Fibroblast of villous mesenchyme (primary cell): ENCODE results near the gene ERVH48-1. TPM values are rescaled to one million over a fixed set of nuclear protein-coding genes. Genes with fewer than 3 reads are reported as not detected.
"Not testable (repeated sequence)": the region's sequence is repeated elsewhere in the genome, so short reads cannot be mapped to it uniquely, and the experiment has no call there.

Source experiments
- DNase-seq: peaks from one replicate; pipeline ENCODE4 v3.0.0-alpha.2; 2010; ENCODE audit warnings: low read depth
- H3K4me3 ChIP-seq: 2 replicates; pipeline ENCODE4 v1.5.1; 2011; ENCODE audit warnings: low read depth, mild to moderate bottlenecking, low read length
- total RNA-seq: library from RNA; depleted of rRNA; stranded (reverse); fragments of >200 nt; gene quantifications from 2 replicates; pipeline ENCODE4 v1.2.3, GENCODE V29; 2012
- TF ChIP-seq, protein P1 (sequence below): IDR thresholded peaks from 2 replicates; pipeline ENCODE4 v1.5.1; 2012; ENCODE audit warnings: low read depth, mild to moderate bottlenecking, low read length; ENCODE audit not compliant: insufficient read depth

The ERVH48-1 gene
- total RNA-seq, 1 donor, result not detected

DNA sequence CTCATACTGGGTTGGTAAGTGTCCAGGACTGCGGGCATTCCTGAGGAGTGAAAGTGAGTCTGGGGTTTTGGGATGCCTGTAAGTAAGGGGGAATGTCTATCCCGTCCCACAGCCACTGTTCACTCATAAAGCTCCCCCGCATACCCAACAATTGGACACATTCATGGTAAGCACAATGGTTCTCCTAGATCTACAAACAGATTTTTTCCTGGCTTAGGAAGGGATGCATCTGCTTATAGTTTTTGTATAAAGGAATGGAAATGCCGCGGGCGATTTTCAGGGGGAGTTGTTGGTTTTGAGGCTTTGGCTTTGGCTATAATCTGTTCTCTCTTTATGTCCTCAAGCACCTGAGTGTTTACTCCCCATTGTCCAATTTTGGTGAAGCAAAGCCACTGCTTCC lies 7.1 kb downstream of the ERVH48-1 start:
- TF ChIP-seq, protein P1, sequence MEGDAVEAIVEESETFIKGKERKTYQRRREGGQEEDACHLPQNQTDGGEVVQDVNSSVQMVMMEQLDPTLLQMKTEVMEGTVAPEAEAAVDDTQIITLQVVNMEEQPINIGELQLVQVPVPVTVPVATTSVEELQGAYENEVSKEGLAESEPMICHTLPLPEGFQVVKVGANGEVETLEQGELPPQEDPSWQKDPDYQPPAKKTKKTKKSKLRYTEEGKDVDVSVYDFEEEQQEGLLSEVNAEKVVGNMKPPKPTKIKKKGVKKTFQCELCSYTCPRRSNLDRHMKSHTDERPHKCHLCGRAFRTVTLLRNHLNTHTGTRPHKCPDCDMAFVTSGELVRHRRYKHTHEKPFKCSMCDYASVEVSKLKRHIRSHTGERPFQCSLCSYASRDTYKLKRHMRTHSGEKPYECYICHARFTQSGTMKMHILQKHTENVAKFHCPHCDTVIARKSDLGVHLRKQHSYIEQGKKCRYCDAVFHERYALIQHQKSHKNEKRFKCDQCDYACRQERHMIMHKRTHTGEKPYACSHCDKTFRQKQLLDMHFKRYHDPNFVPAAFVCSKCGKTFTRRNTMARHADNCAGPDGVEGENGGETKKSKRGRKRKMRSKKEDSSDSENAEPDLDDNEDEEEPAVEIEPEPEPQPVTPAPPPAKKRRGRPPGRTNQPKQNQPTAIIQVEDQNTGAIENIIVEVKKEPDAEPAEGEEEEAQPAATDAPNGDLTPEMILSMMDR, result no peak
- no peak overlapping the region for H3K4me3 ChIP-seq
- no peak for DNase-seq

DNA sequence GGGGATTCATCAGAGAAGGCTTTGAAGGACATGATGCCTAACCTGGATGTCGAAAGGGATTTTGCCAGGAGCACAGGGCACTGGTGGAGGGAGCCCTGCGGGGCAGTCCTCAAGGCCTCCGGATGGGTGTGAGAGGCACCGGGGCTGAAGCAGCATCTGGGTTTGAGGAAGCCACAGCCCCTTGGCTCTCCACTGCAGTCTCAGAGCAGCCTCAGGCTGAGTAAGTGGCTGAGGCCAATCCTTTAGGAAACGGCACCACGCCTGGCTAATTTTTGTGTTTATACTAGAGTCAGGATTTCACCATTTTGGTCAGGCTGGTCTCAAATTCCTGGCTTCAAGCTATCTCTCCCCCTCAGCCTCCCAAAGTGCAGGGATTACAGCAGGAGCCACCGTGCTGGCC lies 12.0 kb downstream of the ERVH48-1 start:
- DNase-seq, result peak; percentile 34

DNA sequence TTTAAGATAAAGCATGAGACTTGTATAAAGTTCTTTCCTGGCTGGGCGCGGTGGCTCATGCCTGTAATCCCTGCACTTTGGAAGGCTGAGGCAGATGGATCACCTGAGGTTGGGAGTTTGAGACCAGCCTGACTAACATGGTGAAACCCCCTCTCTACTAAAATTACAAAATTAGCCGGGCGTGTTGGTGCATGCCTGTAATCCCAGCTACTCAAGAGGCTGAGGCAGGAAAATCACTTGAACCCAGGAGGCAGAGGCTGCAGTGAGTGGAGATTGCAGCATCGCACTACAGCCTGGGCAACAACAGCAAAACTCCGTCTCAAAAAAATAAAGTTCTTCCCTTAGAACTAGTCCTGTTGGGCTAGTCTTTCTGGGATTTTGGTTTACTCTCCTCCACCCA lies 13.5 kb downstream of the ERVH48-1 start:
- not testable (repeated sequence) for H3K4me3 ChIP-seq, DNase-seq

More for the DNA sequence above, 12.0 kb downstream of the ERVH48-1 start:
- no peak overlapping the region for H3K4me3 ChIP-seq
- TF ChIP-seq, protein P1, result no peak

DNA sequence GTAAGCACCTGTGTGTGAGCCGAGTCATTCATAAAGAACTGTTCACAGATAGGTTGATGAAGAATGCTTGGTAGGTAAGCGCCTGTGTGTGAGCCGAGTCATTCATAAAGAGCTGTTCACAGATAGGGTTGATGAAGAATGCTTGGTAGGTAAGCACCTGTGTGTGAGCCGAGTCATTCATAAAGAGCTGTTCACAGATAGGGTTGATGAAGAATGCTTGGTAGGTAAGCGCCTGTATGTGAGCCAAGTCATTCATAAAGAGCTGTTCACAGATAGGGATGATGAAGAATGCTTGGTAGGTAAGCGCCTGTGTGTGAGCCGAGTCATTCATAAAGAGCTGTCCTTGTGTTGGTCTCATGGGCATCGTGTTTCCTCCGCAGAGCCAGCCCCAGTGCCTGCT lies 16.9 kb downstream of the ERVH48-1 start:
- not testable (repeated sequence) for DNase-seq, H3K4me3 ChIP-seq

DNA sequence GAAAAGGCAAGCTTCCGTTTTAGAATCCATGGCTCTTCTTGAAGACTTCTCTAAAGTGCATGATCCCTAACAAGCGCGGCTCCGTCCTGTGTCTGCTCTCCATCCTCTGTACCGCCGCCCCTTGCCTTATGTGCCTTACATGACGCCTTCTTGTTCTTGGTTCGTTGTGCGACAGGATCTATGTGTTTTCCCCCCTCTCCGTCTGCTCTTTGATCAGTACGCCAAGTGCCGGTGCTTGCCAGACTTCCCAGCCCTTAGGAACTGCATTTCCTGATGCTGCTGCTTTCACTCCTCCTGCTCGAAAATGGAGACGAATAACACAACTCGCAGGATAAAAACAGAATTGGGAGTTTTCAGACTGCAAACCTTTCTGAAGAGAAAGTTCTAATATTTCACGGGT lies 19.2 kb downstream of the ERVH48-1 start:
- no peak for DNase-seq
- TF ChIP-seq, protein P1, result no peak
- no peak overlapping the region for H3K4me3 ChIP-seq

DNA sequence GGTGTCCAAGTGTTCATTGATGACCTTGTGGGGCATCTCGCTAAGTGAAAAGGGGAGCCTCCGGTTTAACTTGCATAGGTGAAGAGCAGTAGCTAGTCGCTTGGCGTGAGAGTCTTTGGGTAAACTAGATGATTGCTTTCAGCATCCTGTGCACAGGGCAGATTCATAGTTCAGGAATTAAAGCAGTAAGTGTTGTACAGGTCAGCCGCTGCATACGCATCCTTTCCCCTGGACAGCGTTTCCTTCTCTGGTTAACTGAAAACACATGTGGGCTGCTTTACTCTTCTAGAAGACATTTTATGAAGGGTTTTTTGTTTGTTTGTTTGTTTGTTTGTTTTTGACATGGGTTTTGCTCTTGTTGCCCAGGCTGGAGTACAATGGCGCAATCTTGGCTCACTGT lies 20.2 kb downstream of the ERVH48-1 start:
- no peak overlapping the region for H3K4me3 ChIP-seq
- TF ChIP-seq, protein P1, result no peak
- no peak for DNase-seq

DNA sequence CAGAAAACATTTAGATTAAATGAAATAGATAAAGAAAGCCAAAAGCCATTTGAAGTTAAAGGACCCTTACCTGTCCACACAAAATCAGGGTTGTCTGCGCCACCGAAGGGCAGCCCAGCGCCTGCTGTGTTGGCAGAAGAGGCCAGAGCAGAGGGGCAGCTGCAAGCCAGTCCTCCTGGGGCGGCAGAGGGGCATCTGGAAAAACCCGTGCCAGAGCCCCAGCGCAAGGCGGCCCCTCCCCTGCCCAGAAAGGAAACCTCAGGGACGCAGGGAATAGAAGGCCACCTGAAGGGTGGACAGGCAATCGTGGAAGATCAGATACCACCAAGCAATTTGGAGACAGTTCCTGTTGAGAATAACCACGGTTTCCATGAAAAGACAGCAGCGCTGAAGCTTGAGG lies 21.6 kb downstream of the ERVH48-1 start:
- H3K4me3 ChIP-seq, result no peak overlapping the region
- TF ChIP-seq, protein P1, result no peak
- no peak for DNase-seq

DNA sequence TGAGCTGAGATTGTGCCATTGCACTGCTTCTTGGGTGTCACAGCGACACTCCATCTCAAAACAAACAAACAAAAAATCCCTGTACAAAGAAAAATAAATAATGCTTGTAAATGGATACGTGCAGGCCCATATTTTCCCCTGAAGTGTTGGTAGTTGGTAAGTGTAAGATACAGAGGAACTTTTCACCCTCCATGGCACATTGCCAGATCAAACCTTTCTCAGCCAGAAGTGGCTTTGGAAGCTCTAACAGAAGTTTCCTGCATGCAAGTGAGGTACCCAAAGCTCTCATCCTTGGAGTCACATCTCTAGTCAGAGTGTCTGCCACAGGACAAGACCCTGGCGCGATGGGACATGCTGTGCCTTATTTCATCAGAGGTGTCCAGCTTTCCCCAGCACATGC lies 25.0 kb downstream of the ERVH48-1 start:
- DNase-seq, result no peak
- H3K4me3 ChIP-seq, result no peak overlapping the region
- TF ChIP-seq, protein P1, result no peak
